IMR-90 (cell line): ENCODE results near the gene TNS1. TPM values are rescaled to one million over a fixed set of nuclear protein-coding genes. Genes with fewer than 3 reads are reported as not detected.
A peak's percentile ranks its signal among the peaks of the same experiment; 100 is the strongest.

Experiments
- ATAC-seq: fragments of 200-7000 bp; cut with Tn5 transposase; 2 replicates; pipeline ENCODE4 v1.9.1; 2020; ENCODE audit warnings: low read depth, mild to moderate bottlenecking, moderate library complexity
- BruUV-seq: library from RNA; stranded (reverse); fragments of 400-500 nt; replicated peaks from 2 replicates; lab custom pipeline; 2021; lab: Mats Ljungman, UMichigan
- CTCF ChIA-PET: fragments of 300-600 bp; formaldehyde crosslinking; extraction: SDS; loops from one replicate; lab custom pipeline; 2021; ENCODE audit warnings: antibody characterized with exemption; lab: Yijun Ruan, JAX
- POLR2A ChIA-PET: fragments of 300-600 bp; sonication (Branson Sonifier 250); formaldehyde crosslinking; loops from one replicate; lab custom pipeline; 2022; ENCODE audit warnings: antibody characterized with exemption; ENCODE audit not compliant: unreplicated experiment; lab: Charles Lee
- DNase-seq: peaks from one replicate; pipeline ENCODE4 v3.0.0; 2013
- H2AFZ ChIP-seq: replicated peaks from 2 replicates; pipeline ENCODE3; 2013; ENCODE audit warnings: low read length, mild to moderate bottlenecking; ENCODE audit not compliant: poor library complexity
- H2AK5ac ChIP-seq: 2 replicates; pipeline ENCODE4 v1.6.1; 2013; ENCODE audit warnings: low read depth, low read length, inconsistent platforms
- H2AK9ac ChIP-seq: replicated peaks from 2 replicates; pipeline ENCODE3; 2013; ENCODE audit warnings: mild to moderate bottlenecking, low read depth, low read length, moderate library complexity; ENCODE audit not compliant: poor library complexity
- H2BK120ac ChIP-seq: 2 replicates; pipeline ENCODE4 v1.6.1; 2013; ENCODE audit warnings: low read depth, low read length, inconsistent platforms
- H2BK15ac ChIP-seq: 3 replicates; pipeline ENCODE4 v1.6.1; 2013; ENCODE audit warnings: low read depth, low read length, inconsistent platforms
- H2BK20ac ChIP-seq: 2 replicates; pipeline ENCODE4 v1.6.1; 2013; ENCODE audit warnings: low read depth, mild to moderate bottlenecking, inconsistent platforms, low read length, moderate library complexity
- H2BK5ac ChIP-seq: 2 replicates; pipeline ENCODE4 v1.6.1; 2013; ENCODE audit warnings: mild to moderate bottlenecking, low read depth, low read length, inconsistent platforms; ENCODE audit not compliant: poor library complexity, severe bottlenecking
- H3K14ac ChIP-seq: replicated peaks from 2 replicates; pipeline ENCODE4 v1.6.1; 2013; ENCODE audit warnings: low read depth, low read length, inconsistent platforms
- H3K18ac ChIP-seq: 2 replicates; pipeline ENCODE4 v1.6.1; 2013; ENCODE audit warnings: low read depth, low read length, control low read depth
- H3K23ac ChIP-seq: 2 replicates; pipeline ENCODE4 v1.6.1; 2013; ENCODE audit warnings: low read depth, low read length, inconsistent platforms
- H3K27ac ChIP-seq: 2 replicates; pipeline ENCODE4 v1.5.1; 2013; ENCODE audit warnings: mild to moderate bottlenecking, control low read depth, low read length; ENCODE audit not compliant: insufficient read depth
- H3K27me3 ChIP-seq: 2 replicates; pipeline ENCODE4 v1.6.1; 2013; ENCODE audit warnings: low read length; ENCODE audit not compliant: control insufficient read depth, insufficient read depth
- H3K36me3 ChIP-seq: 2 replicates; pipeline ENCODE4 v1.6.1; 2013; ENCODE audit warnings: low read length, mixed read lengths; ENCODE audit not compliant: control insufficient read depth, insufficient read depth
- H3K4ac ChIP-seq: 2 replicates; pipeline ENCODE4 v1.6.1; 2013; ENCODE audit warnings: low read depth, low read length, inconsistent platforms
- H3K4me1 ChIP-seq: 2 replicates; pipeline ENCODE4 v1.6.1; 2013; ENCODE audit warnings: low read length, mixed read lengths; ENCODE audit not compliant: control insufficient read depth, insufficient read depth
- H3K4me2 ChIP-seq: 2 replicates; pipeline ENCODE4 v1.6.1; 2013; ENCODE audit warnings: low read depth, mild to moderate bottlenecking, control low read depth, low read length, moderate library complexity
- H3K4me3 ChIP-seq: 2 replicates; pipeline ENCODE4 v1.5.1; 2013; ENCODE audit warnings: low read depth, mild to moderate bottlenecking, control low read depth, low read length, moderate library complexity; ENCODE audit not compliant: insufficient read depth
- H3K56ac ChIP-seq: 2 replicates; pipeline ENCODE4 v1.6.1; 2013; ENCODE audit warnings: low read length, inconsistent platforms; ENCODE audit not compliant: insufficient read depth; ENCODE audit errors: extremely low read depth
- H3K79me1 ChIP-seq, 2 experiments: 2 replicates each; pipeline ENCODE4 v1.6.1; 2013; ENCODE audit warnings: low read length in 2 of 2, inconsistent platforms in 1 of 2, low read depth in 1 of 2
- H3K9ac ChIP-seq: 2 replicates; pipeline ENCODE4 v1.6.1; 2013; ENCODE audit warnings: low read depth, low read length, control low read depth
- H3K9me1 ChIP-seq: 2 replicates; pipeline ENCODE4 v1.6.1; 2013; ENCODE audit warnings: low read length, inconsistent platforms; ENCODE audit not compliant: insufficient read depth
- H3K9me3 ChIP-seq: 2 replicates; pipeline ENCODE4 v1.6.1; 2013; ENCODE audit warnings: low read length; ENCODE audit not compliant: control insufficient read depth, insufficient read depth
- H4K20me1 ChIP-seq: 2 replicates; pipeline ENCODE4 v1.6.1; 2013; ENCODE audit warnings: low read length, inconsistent platforms; ENCODE audit not compliant: insufficient read depth
- H4K5ac ChIP-seq: 2 replicates; pipeline ENCODE4 v1.6.1; 2013; ENCODE audit warnings: mild to moderate bottlenecking, low read depth, low read length, control low read depth
- H4K8ac ChIP-seq, 2 experiments: 2 replicates each; pipeline ENCODE4 v1.6.1; 2013; ENCODE audit warnings: low read depth in 2 of 2, low read length in 2 of 2, control low read depth in 1 of 2, inconsistent platforms in 1 of 2
- H4K91ac ChIP-seq: 2 replicates; pipeline ENCODE4 v1.6.1; 2013; ENCODE audit warnings: low read depth, low read length, inconsistent platforms; ENCODE audit not compliant: insufficient read depth
- CHD1 ChIP-seq: IDR thresholded peaks from 2 replicates; pipeline ENCODE4 v1.6.1; 2012; ENCODE audit warnings: low read depth, low read length, improper control_type of control experiment
- FOS ChIP-seq: fragments of 150-350 bp; IDR thresholded peaks from 2 replicates; pipeline ENCODE4 v1.6.1; 2016; ENCODE audit warnings: low read depth, low read length
- MAFK ChIP-seq: IDR thresholded peaks from 2 replicates; pipeline ENCODE4 v1.6.1; 2012; ENCODE audit warnings: low read depth, low read length, improper control_type of control experiment
- MAZ ChIP-seq: IDR thresholded peaks from 2 replicates; pipeline ENCODE4 v1.6.1; 2012; ENCODE audit warnings: low read depth, mild to moderate bottlenecking, low read length, improper control_type of control experiment, moderate library complexity, borderline replicate concordance
- MXI1 ChIP-seq: IDR thresholded peaks from 2 replicates; pipeline ENCODE4 v1.6.1; 2012; ENCODE audit warnings: low read depth, mild to moderate bottlenecking, low read length, moderate library complexity, borderline replicate concordance
- NFE2L2 ChIP-seq: fragments of 150-350 bp; IDR thresholded peaks from 2 replicates; pipeline ENCODE4 v1.6.1; 2016; ENCODE audit warnings: low read depth, mild to moderate bottlenecking, low read length
- POLR2A ChIP-seq: IDR thresholded peaks from 2 replicates; pipeline ENCODE4 v1.6.1; 2012; ENCODE audit warnings: mild to moderate bottlenecking, low read depth, low read length
- RAD21 ChIP-seq: IDR thresholded peaks from 2 replicates; pipeline ENCODE4 v1.6.1; 2012; ENCODE audit warnings: low read length, improper control_type of control experiment
- RCOR1 ChIP-seq: IDR thresholded peaks from 2 replicates; pipeline ENCODE4 v1.6.1; 2012; ENCODE audit warnings: mild to moderate bottlenecking, low read length, improper control_type of control experiment; ENCODE audit not compliant: insufficient replicate concordance
- RFX5 ChIP-seq: IDR thresholded peaks from 2 replicates; pipeline ENCODE4 v1.8.0; 2012; ENCODE audit warnings: low read depth, mild to moderate bottlenecking, low read length, moderate library complexity
- SMC3 ChIP-seq: fragments of 150-350 bp; IDR thresholded peaks from 2 replicates; pipeline ENCODE4 v1.6.1; 2016; ENCODE audit warnings: low read depth, mild to moderate bottlenecking, antibody characterized with exemption, low read length, moderate library complexity
- WGBS, 2 experiments: methylation state at CpG; one replicate each; pipeline versions ENCODE4 v1.1.5 to v1.1.7; 2013; ENCODE audit warnings: missing lambda C conversion rate in 2 of 2; ENCODE audit not compliant: insufficient read length in 1 of 2; ENCODE audit errors: extremely low coverage in 2 of 2; 5-methylcytosine and 5-hydroxymethylcytosine counted together
- dilution Hi-C: fragments of 300-500 bp; cut with HindIII; formaldehyde crosslinking; loops from one replicate; pipeline ENCODE4 v1.14.3; 2018; ENCODE audit warnings: low sequenced_read_pairs; ENCODE audit not compliant: unreplicated experiment
- in situ Hi-C: fragments of 300-500 bp; cut with MboI; formaldehyde crosslinking; loops from 3 replicates; pipeline ENCODE4 v1.14.3; 2019; ENCODE audit warnings: low sequenced_read_pairs, inconsistent platforms, mixed read lengths
- intact Hi-C: fragments of 100-400 bp; cut with micrococcal nuclease; formaldehyde crosslinking; loops from 2 replicates; pipeline ENCODE4 v1.10.0; 2022
- polyA plus RNA-seq, 3 experiments: library from polyadenylated mRNA; depleted of rRNA; stranded (reverse); fragments of >200 nt; gene quantifications; 2 replicates each; pipeline ENCODE4 v1.2.3, GENCODE V29; 2012; ENCODE audit warnings: low replicate concordance in 1 of 3
- total RNA-seq: library from RNA; depleted of rRNA; stranded (reverse); fragments of >200 nt; gene quantifications from 2 replicates; pipeline ENCODE4 v1.2.3, GENCODE V29; 2012
- TF ChIP-seq, protein P1 (sequence below): fragments of 150-350 bp; IDR thresholded peaks from 2 replicates; pipeline ENCODE4 v1.6.1; 2016; ENCODE audit warnings: low read depth, mild to moderate bottlenecking, low read length, moderate library complexity, borderline replicate concordance
- TF ChIP-seq, protein P2 (sequence below): conservative IDR thresholded peaks from 2 replicates; pipeline ENCODE4 v1.5.1; 2012; ENCODE audit warnings: mild to moderate bottlenecking, low read depth, low read length, improper control_type of control experiment
- TF ChIP-seq, protein P3 (sequence below): fragments of 150-350 bp; IDR thresholded peaks from 2 replicates; pipeline ENCODE4 v1.6.1; 2017; ENCODE audit warnings: mild to moderate bottlenecking, antibody characterized with exemption, low read length, low read depth

TNS1 gene
- total and polyA plus RNA-seq, 2 of the 4 experiments (the other 2 are of a cell fraction), result 41.1 to 45.2 TPM

- ChIA-PET POLR2A (interaction anchor here (1.0 kb wide), 1 partner anchor 209 kb away, joined by 6 read pairs; no protein-coding TSS in a partner anchor), CTCF (interaction anchor here (0.6 to 2.8 kb wide), 15 partner anchors 8 to 1122 kb away, joined by 3 to 16 read pairs (median 4); partner anchors contain the start of gene RUFY4)
- peak overlapping the region; percentile 86 for H2AFZ ChIP-seq
- no peak overlapping the region for H2BK5ac ChIP-seq
- no peak overlapping the region for H2BK20ac ChIP-seq
- H3K27ac ChIP-seq, result no peak overlapping the region
- H3K79me1 ChIP-seq, result no peaks in the 10 kb centered on the region
- no peaks in the 10 kb centered on the region for H3K9me3 ChIP-seq
- ATAC-seq (peak; percentile 47), DNase-seq (no peak)
- in situ Hi-C loops (loop anchor here (5.0 kb wide), 1 partner anchor 282 kb away; the partner anchor contains the start of gene RUFY4), dilution Hi-C loops (no loop called here), intact Hi-C loops (loop anchor here (1.0 to 5.0 kb wide), 5 partner anchors 82 to 283 kb away; no protein-coding TSS in a partner anchor)
- 15% methylated on average over 4 of the region's 14 CpGs; no CpG with 5 or more reads in 1 of the 2 experiments for WGBS, 2 experiments
- H3K4ac ChIP-seq, result no peak overlapping the region
- H2BK15ac ChIP-seq, result no peak overlapping the region
- no peaks in the 10 kb centered on the region for H3K27me3 ChIP-seq
- peak overlapping the region; percentile 45 for H3K9ac ChIP-seq
- peak overlapping the region; percentile 39; the same call in 1 of the 2 replicates for H3K14ac ChIP-seq
- no peak overlapping the region for H3K23ac ChIP-seq
- H3K9me1 ChIP-seq, result no peaks in the 10 kb centered on the region
- no peak overlapping the region for H3K56ac ChIP-seq
- H4K8ac ChIP-seq, result peak overlapping the region in 1 of 2 experiments; percentile 72; a peak in 1 of 4 replicates
- H4K20me1 ChIP-seq, result no peaks in the 10 kb centered on the region; the same call in 1 of the 2 replicates
- BruUV-seq, result no TSS peak
- TF ChIP-seq CHD1 (no peak), RAD21 (no peak), FOS (no peak), NFE2L2 (no peak), MAZ (no peak), MXI1 (no peak), SMC3 (no peak), RFX5 (no peak), RCOR1 (no peak), POLR2A (no peak), MAFK (no peak)
- TF ChIP-seq, protein P1, sequence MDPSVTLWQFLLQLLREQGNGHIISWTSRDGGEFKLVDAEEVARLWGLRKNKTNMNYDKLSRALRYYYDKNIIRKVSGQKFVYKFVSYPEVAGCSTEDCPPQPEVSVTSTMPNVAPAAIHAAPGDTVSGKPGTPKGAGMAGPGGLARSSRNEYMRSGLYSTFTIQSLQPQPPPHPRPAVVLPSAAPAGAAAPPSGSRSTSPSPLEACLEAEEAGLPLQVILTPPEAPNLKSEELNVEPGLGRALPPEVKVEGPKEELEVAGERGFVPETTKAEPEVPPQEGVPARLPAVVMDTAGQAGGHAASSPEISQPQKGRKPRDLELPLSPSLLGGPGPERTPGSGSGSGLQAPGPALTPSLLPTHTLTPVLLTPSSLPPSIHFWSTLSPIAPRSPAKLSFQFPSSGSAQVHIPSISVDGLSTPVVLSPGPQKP, result no peak
- TF ChIP-seq, protein P2, sequence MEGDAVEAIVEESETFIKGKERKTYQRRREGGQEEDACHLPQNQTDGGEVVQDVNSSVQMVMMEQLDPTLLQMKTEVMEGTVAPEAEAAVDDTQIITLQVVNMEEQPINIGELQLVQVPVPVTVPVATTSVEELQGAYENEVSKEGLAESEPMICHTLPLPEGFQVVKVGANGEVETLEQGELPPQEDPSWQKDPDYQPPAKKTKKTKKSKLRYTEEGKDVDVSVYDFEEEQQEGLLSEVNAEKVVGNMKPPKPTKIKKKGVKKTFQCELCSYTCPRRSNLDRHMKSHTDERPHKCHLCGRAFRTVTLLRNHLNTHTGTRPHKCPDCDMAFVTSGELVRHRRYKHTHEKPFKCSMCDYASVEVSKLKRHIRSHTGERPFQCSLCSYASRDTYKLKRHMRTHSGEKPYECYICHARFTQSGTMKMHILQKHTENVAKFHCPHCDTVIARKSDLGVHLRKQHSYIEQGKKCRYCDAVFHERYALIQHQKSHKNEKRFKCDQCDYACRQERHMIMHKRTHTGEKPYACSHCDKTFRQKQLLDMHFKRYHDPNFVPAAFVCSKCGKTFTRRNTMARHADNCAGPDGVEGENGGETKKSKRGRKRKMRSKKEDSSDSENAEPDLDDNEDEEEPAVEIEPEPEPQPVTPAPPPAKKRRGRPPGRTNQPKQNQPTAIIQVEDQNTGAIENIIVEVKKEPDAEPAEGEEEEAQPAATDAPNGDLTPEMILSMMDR, result no peak
- TF ChIP-seq, protein P3, sequence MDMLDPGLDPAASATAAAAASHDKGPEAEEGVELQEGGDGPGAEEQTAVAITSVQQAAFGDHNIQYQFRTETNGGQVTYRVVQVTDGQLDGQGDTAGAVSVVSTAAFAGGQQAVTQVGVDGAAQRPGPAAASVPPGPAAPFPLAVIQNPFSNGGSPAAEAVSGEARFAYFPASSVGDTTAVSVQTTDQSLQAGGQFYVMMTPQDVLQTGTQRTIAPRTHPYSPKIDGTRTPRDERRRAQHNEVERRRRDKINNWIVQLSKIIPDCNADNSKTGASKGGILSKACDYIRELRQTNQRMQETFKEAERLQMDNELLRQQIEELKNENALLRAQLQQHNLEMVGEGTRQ, result no peak
- H3K4me3 ChIP-seq, result no peak overlapping the region
- H3K4me2 ChIP-seq, result no peak overlapping the region
- no peak overlapping the region for H2AK9ac ChIP-seq
- H2AK5ac ChIP-seq, result no peak overlapping the region
- H4K91ac ChIP-seq, result no peak overlapping the region
- H3K18ac ChIP-seq, result no peak overlapping the region
- H2BK120ac ChIP-seq, result no peak overlapping the region
- peak overlapping the region; percentile 43; the same call in 1 of the 2 replicates for H4K5ac ChIP-seq
- H3K36me3 ChIP-seq, result no peaks in the 10 kb centered on the region
- H3K4me1 ChIP-seq, result no peaks in the 10 kb centered on the region
Observed at GRCh38 chr2:217784996-217785543, 217.7 kb downstream of the TNS1 start.
